SK-N-SH (cell line): ENCODE results near the gene NLRP1. TPM values are rescaled to one million over a fixed set of nuclear protein-coding genes. Genes with fewer than 3 reads are reported as not detected.

Source experiments
- CTCF ChIA-PET: fragments of 300-600, 350-600 bp; formaldehyde crosslinking; extraction: SDS; loops from one replicate; lab custom pipeline; 2021; lab: Yijun Ruan, JAX
- POLR2A ChIA-PET: fragments of 350-600 bp; sonication (Branson Sonifier 250); formaldehyde crosslinking; extraction: SDS; loops from one replicate; lab custom pipeline; 2020; ENCODE audit warnings: antibody characterized with exemption, inconsistent platforms; lab: Yijun Ruan, JAX
- DNase-seq: peaks from one replicate; pipeline ENCODE4 v3.0.0; 2012
- H2AFZ ChIP-seq: fragments of 200-600 bp; sonication (generic); 2 replicates; pipeline ENCODE4 v1.8.1; 2016; ENCODE audit warnings: antibody characterized with exemption, mild to moderate bottlenecking, low read depth
- H3F3A ChIP-seq: fragments of 200-600 bp; sonication (generic); replicated peaks from 2 replicates; pipeline ENCODE3; 2016; ENCODE audit warnings: antibody characterized with exemption, mild to moderate bottlenecking; ENCODE audit not compliant: insufficient read depth
- H3K27ac ChIP-seq, 2 experiments: fragments of 200-500 bp in 1 of 2; fragments of 200-600 bp in 1 of 2; sonication (Bioruptor generic) in 1 of 2; sonication (generic), shearing (Covaris generic) in 1 of 2; 2 replicates each; pipeline versions ENCODE4 v1.5.1 to v1.6.1; 2014 to 2016; ENCODE audit warnings: low read depth in 2 of 2, inconsistent platforms in 1 of 2, low read length in 1 of 2, mild to moderate bottlenecking in 1 of 2, mixed read lengths in 1 of 2
- H3K27me3 ChIP-seq: fragments of 200-600 bp; sonication (generic), shearing (Covaris generic); 2 replicates; pipeline ENCODE4 v1.6.1; 2016; ENCODE audit warnings: mixed run types; ENCODE audit not compliant: insufficient read depth
- H3K36me3 ChIP-seq, 2 experiments: fragments of 200-500 bp in 1 of 2; fragments of 200-600 bp in 1 of 2; sonication (Bioruptor generic) in 1 of 2; sonication (generic) in 1 of 2; replicated peaks in 1 of 2; 2 replicates each; pipeline versions ENCODE3 to v1.5.1; 2014 to 2016; ENCODE audit warnings: low read length in 1 of 2, mild to moderate bottlenecking in 1 of 2; ENCODE audit not compliant: insufficient read depth in 2 of 2, control insufficient read depth in 1 of 2
- H3K4me1 ChIP-seq, 2 experiments: fragments of 200-500 bp in 1 of 2; fragments of 200-600 bp in 1 of 2; sonication (Bioruptor generic) in 1 of 2; sonication (generic), shearing (Covaris generic) in 1 of 2; 2 replicates each; pipeline versions ENCODE4 v1.5.1 to v1.6.1; 2014 to 2016; ENCODE audit warnings: low read depth in 1 of 2, low read length in 1 of 2, mixed run types in 1 of 2; ENCODE audit not compliant: insufficient read depth in 2 of 2, control insufficient read depth in 1 of 2
- H3K4me2 ChIP-seq: fragments of 200-600 bp; sonication (generic), shearing (Covaris generic); 2 replicates; pipeline ENCODE4 v1.6.1; 2017; ENCODE audit warnings: mixed run types
- H3K4me3 ChIP-seq, 2 experiments: fragments of 200-500 bp in 1 of 2; fragments of 200-600 bp in 1 of 2; sonication (Bioruptor generic) in 1 of 2; sonication (generic), shearing (Covaris generic) in 1 of 2; 2 replicates each; pipeline versions ENCODE4 v1.5.1 to v1.8.1; 2014 to 2016; ENCODE audit warnings: low read depth in 2 of 2, inconsistent platforms in 1 of 2, low read length in 1 of 2, mild to moderate bottlenecking in 1 of 2, mixed read lengths in 1 of 2, moderate library complexity in 1 of 2
- H3K79me2 ChIP-seq: fragments of 200-600 bp; sonication (generic); 2 replicates; pipeline ENCODE4 v1.8.1; 2017; ENCODE audit warnings: mild to moderate bottlenecking; ENCODE audit not compliant: insufficient read depth
- H3K9ac ChIP-seq: fragments of 200-600 bp; sonication (generic); 2 replicates; pipeline ENCODE4 v1.6.1; 2017; ENCODE audit warnings: mixed run types
- H3K9me2 ChIP-seq: fragments of 200-600 bp; sonication (generic); 2 replicates; pipeline ENCODE4 v1.6.1; 2017; ENCODE audit warnings: mixed run types
- H3K9me3 ChIP-seq: fragments of 200-600 bp; sonication (generic); 2 replicates; pipeline ENCODE4 v1.6.1; 2017; ENCODE audit warnings: mixed run types, mild to moderate bottlenecking, moderate library complexity
- H4K20me1 ChIP-seq: fragments of 200-600 bp; sonication (generic); 2 replicates; pipeline ENCODE4 v1.6.1; 2017; ENCODE audit warnings: mild to moderate bottlenecking, mixed run types; ENCODE audit not compliant: insufficient read depth
- CHD2 ChIP-seq: fragments of 150-350 bp; IDR thresholded peaks from 2 replicates; pipeline ENCODE4 v1.6.1; 2018; ENCODE audit warnings: low read length; ENCODE audit not compliant: partially characterized antibody
- EZH2phosphoT487 ChIP-seq: fragments of 200-600 bp; sonication (generic); IDR thresholded peaks from 2 replicates; pipeline ENCODE4 v1.6.1; 2017; ENCODE audit warnings: low read depth, mixed run types, mild to moderate bottlenecking, antibody characterized with exemption, moderate library complexity, borderline replicate concordance
- FOXJ3 ChIP-seq: sonication (generic); formaldehyde crosslinking; IDR thresholded peaks from 2 replicates; pipeline ENCODE4 v1.5.1; 2020; ENCODE audit warnings: mild to moderate bottlenecking, missing genetic modification reagents
- FOXM1 ChIP-seq: IDR thresholded peaks from 2 replicates; pipeline ENCODE4 v1.4.0; 2012; ENCODE audit warnings: low read depth, mild to moderate bottlenecking
- GATA2 ChIP-seq: sonication (generic); formaldehyde crosslinking; IDR thresholded peaks from 2 replicates; pipeline ENCODE4 v1.5.0; 2020; ENCODE audit warnings: mild to moderate bottlenecking, missing genetic modification reagents
- JUND ChIP-seq: IDR thresholded peaks from 2 replicates; pipeline ENCODE4 v1.4.0; 2012
- MEF2A ChIP-seq: IDR thresholded peaks from 2 replicates; pipeline ENCODE4 v1.4.0; 2012; ENCODE audit warnings: low read depth, borderline replicate concordance
- MXI1 ChIP-seq: IDR thresholded peaks from 2 replicates; pipeline ENCODE4 v1.6.1; 2012; ENCODE audit warnings: mild to moderate bottlenecking, low read depth, low read length, improper control_type of control experiment
- NFIC ChIP-seq: IDR thresholded peaks from 2 replicates; pipeline ENCODE4 v1.4.0; 2012; ENCODE audit warnings: borderline replicate concordance
- NRF1 ChIP-seq: IDR thresholded peaks from 2 replicates; pipeline ENCODE4 v1.6.1; 2012; ENCODE audit warnings: low read depth, mild to moderate bottlenecking, low read length
- POLR2AphosphoS5 ChIP-seq: IDR thresholded peaks from 2 replicates; pipeline ENCODE4 v1.6.1; 2012; ENCODE audit warnings: low read depth, low read length
- RCOR1 ChIP-seq: fragments of 150-350 bp; IDR thresholded peaks from 2 replicates; pipeline ENCODE4 v1.6.1; 2017; ENCODE audit warnings: antibody characterized with exemption, low read length
- RFX5 ChIP-seq: IDR thresholded peaks from 2 replicates; pipeline ENCODE4 v1.6.1; 2012; ENCODE audit warnings: mild to moderate bottlenecking, improper control_type of control experiment, low read length
- RXRA ChIP-seq: IDR thresholded peaks from 2 replicates; pipeline ENCODE4 v1.4.0; 2012; ENCODE audit warnings: low read depth, mild to moderate bottlenecking, borderline replicate concordance
- TEAD4 ChIP-seq: IDR thresholded peaks from 2 replicates; pipeline ENCODE4 v1.4.0; 2012; ENCODE audit warnings: mild to moderate bottlenecking, borderline replicate concordance; ENCODE audit not compliant: insufficient read depth
- WGBS: methylation state at CpG from one replicate; pipeline ENCODE4 v1.1.6; 2017; ENCODE audit warnings: low lambda C conversion rate; 5-methylcytosine and 5-hydroxymethylcytosine counted together
- polyA plus RNA-seq, 3 experiments: library from polyadenylated mRNA; depleted of rRNA; stranded (reverse); fragments of >200 nt; gene quantifications; 2 replicates each; pipeline ENCODE4 v1.2.3, GENCODE V29; 2012
- TF ChIP-seq, protein P1 (sequence below): IDR thresholded peaks from 2 replicates; pipeline ENCODE4 v1.4.0; 2012; ENCODE audit warnings: low read depth, borderline replicate concordance
- TF ChIP-seq, protein P2 (sequence below): fragments of 150-350 bp; IDR thresholded peaks from 2 replicates; pipeline ENCODE4 v1.6.1; 2017; ENCODE audit warnings: antibody characterized with exemption, low read length, low read depth, borderline replicate concordance
- TF ChIP-seq, protein P3 (sequence below): fragments of 200-600 bp; sonication (generic); IDR thresholded peaks from 2 replicates; pipeline ENCODE4 v1.6.1; 2017; ENCODE audit warnings: antibody characterized with exemption, mild to moderate bottlenecking, moderate library complexity
- TF ChIP-seq, protein P4 (sequence below): IDR thresholded peaks from 2 replicates; pipeline ENCODE4 v1.4.0; 2012; ENCODE audit warnings: low read depth
- TF ChIP-seq, protein P5 (sequence below): IDR thresholded peaks from 2 replicates; pipeline ENCODE4; 2012

Gene NLRP1
- polyA plus RNA-seq, 1 of the 3 experiments (the other 2 are of a cell fraction): 51.4 TPM

DNA sequence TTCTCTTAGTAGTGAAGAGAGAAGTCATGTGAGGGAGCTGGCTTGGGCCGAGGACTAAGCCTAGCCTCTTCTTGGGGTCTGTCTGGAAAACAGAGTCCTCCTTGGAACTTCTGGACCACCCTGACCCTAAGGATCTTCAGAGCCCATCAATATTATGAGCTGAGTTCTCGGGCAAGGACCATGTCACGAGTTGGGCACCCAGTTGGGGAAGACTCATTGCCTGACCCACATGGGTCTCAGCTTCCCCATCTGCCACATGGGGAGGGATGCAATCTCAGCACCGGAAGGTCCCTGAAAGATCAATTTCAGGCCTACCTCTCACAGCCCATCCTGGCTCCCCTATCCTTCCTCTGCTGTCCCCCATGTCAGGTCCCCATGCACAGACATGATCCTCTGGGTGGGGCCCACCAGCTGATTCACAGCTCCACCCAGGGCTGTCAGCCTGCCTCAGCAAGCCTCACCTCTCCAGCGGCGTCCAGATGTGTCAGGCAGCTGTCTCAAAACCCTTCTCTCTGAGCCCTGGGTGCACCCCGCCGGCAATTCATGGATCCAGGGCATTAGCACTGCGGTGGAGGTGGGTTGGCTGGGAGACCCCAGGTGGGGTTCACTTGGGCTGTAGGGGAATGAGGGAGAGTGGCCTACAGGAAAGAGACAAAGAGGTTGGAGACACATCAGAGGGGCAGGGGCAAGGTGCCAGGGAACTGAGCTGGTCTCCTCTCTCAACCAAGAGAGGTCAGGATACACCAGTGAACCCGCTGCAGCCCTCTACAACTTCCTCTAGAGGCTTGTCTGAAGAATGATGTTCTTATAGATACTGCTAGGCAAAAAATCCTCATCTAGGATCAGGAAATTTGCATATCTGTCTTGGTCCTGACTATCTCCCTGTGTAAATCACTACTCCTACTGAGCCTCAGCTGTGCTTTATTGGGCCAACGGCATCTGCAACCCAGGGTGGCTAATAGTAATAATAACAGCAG lies 1.8 kb downstream of the NLRP1 start:
- H3K4me3 ChIP-seq: peak overlapping the region in 1 of 2 experiments; percentile 61; a peak in 2 of 4 replicates
- ChIA-PET POLR2A (no interaction called here), CTCF (interaction anchor here (1.7 to 1.8 kb wide), 2 partner anchors 10 to 840 kb away, joined by 5 to 8 read pairs; no protein-coding TSS in a partner anchor)
- TF ChIP-seq TEAD4: no peak
- TF ChIP-seq, protein P1, sequence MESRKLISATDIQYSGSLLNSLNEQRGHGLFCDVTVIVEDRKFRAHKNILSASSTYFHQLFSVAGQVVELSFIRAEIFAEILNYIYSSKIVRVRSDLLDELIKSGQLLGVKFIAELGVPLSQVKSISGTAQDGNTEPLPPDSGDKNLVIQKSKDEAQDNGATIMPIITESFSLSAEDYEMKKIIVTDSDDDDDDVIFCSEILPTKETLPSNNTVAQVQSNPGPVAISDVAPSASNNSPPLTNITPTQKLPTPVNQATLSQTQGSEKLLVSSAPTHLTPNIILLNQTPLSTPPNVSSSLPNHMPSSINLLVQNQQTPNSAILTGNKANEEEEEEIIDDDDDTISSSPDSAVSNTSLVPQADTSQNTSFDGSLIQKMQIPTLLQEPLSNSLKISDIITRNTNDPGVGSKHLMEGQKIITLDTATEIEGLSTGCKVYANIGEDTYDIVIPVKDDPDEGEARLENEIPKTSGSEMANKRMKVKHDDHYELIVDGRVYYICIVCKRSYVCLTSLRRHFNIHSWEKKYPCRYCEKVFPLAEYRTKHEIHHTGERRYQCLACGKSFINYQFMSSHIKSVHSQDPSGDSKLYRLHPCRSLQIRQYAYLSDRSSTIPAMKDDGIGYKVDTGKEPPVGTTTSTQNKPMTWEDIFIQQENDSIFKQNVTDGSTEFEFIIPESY: no peak
- TF ChIP-seq FOXM1: no peak
- TF ChIP-seq GATA2 (CRISPR knock-in tag): no peak
- no peak for TF ChIP-seq RFX5
- no peak for TF ChIP-seq POLR2AphosphoS5
- TF ChIP-seq JUND: no peak
- TF ChIP-seq, protein P2, sequence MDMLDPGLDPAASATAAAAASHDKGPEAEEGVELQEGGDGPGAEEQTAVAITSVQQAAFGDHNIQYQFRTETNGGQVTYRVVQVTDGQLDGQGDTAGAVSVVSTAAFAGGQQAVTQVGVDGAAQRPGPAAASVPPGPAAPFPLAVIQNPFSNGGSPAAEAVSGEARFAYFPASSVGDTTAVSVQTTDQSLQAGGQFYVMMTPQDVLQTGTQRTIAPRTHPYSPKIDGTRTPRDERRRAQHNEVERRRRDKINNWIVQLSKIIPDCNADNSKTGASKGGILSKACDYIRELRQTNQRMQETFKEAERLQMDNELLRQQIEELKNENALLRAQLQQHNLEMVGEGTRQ: no peak
- TF ChIP-seq RCOR1: no peak
- TF ChIP-seq, protein P3, sequence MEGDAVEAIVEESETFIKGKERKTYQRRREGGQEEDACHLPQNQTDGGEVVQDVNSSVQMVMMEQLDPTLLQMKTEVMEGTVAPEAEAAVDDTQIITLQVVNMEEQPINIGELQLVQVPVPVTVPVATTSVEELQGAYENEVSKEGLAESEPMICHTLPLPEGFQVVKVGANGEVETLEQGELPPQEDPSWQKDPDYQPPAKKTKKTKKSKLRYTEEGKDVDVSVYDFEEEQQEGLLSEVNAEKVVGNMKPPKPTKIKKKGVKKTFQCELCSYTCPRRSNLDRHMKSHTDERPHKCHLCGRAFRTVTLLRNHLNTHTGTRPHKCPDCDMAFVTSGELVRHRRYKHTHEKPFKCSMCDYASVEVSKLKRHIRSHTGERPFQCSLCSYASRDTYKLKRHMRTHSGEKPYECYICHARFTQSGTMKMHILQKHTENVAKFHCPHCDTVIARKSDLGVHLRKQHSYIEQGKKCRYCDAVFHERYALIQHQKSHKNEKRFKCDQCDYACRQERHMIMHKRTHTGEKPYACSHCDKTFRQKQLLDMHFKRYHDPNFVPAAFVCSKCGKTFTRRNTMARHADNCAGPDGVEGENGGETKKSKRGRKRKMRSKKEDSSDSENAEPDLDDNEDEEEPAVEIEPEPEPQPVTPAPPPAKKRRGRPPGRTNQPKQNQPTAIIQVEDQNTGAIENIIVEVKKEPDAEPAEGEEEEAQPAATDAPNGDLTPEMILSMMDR: no peak
- TF ChIP-seq MEF2A: no peak
- no peak for TF ChIP-seq CHD2
- TF ChIP-seq NRF1: no peak
- TF ChIP-seq EZH2phosphoT487: no peak
- TF ChIP-seq NFIC: no peak
- TF ChIP-seq MXI1: no peak
- TF ChIP-seq FOXJ3 (CRISPR knock-in tag): no peak
- TF ChIP-seq RXRA: no peak
- TF ChIP-seq, protein P4, sequence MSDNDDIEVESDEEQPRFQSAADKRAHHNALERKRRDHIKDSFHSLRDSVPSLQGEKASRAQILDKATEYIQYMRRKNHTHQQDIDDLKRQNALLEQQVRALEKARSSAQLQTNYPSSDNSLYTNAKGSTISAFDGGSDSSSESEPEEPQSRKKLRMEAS: no peak
- TF ChIP-seq, protein P5, sequence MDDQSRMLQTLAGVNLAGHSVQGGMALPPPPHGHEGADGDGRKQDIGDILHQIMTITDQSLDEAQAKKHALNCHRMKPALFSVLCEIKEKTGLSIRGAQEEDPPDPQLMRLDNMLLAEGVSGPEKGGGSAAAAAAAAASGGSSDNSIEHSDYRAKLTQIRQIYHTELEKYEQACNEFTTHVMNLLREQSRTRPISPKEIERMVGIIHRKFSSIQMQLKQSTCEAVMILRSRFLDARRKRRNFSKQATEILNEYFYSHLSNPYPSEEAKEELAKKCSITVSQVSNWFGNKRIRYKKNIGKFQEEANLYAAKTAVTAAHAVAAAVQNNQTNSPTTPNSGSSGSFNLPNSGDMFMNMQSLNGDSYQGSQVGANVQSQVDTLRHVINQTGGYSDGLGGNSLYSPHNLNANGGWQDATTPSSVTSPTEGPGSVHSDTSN: no peak
- peaks cover 3 to 25% of the 10 kb centered on the region in 2 experiments for H3K36me3 ChIP-seq
- peaks cover 0 to 20% of the 10 kb centered on the region in 2 experiments; a peak in 3 of 4 replicates for H3K4me1 ChIP-seq
- H3K9ac ChIP-seq: peak overlapping the region; percentile 81; the same call in 1 of the 2 replicates
- H3K27ac ChIP-seq: no peak overlapping the region
- WGBS: 73% methylated on average over 10 of the region's 11 CpGs
- H3K9me2 ChIP-seq: no peaks in the 10 kb centered on the region
- peak overlapping the region; percentile 90 for H3K4me2 ChIP-seq
- H3K27me3 ChIP-seq: no peaks in the 10 kb centered on the region
- H4K20me1 ChIP-seq: no peaks in the 10 kb centered on the region
- H3F3A ChIP-seq: peaks cover 28% of the 10 kb centered on the region
- peaks cover 23% of the 10 kb centered on the region for H3K79me2 ChIP-seq
- DNase-seq: no peak
- H2AFZ ChIP-seq: no peak overlapping the region
- no peaks in the 10 kb centered on the region for H3K9me3 ChIP-seq
